Lower leg skin (tissue), 4 donors: ENCODE measurements around the gene PDX1. TPM values are rescaled to one million over a fixed set of nuclear protein-coding genes. Genes with fewer than 3 reads are reported as not detected.

ENCODE experiments used
- DNase-seq, 2 donors: peaks; one replicate each; pipeline ENCODE4 v3.0.0-alpha.2; 2019; ENCODE audit warnings: low spot score in 2 of 2
- H3K4me3 ChIP-seq: fragments of 200-600 bp; sonication (generic); 2 replicates; pipeline ENCODE4 v1.5.1; 2017; ENCODE audit warnings: mild to moderate bottlenecking, low read depth; ENCODE audit not compliant: poor library complexity, severe bottlenecking
- POLR2A ChIP-seq, 2 donors: fragments of 450-650 bp; IDR thresholded peaks; one replicate each; pipeline ENCODE4 v1.6.1; 2016 to 2017; ENCODE audit warnings: antibody characterized with exemption in 2 of 2, mild to moderate bottlenecking in 1 of 2, moderate library complexity in 1 of 2
- WGBS, 2 donors: methylation state at CpG; one replicate each; pipeline ENCODE4 v1.1.5; 2018; 5-methylcytosine and 5-hydroxymethylcytosine counted together
- intact Hi-C: fragments of 100-400 bp; cut with DNase I; formaldehyde crosslinking; loops from one replicate; pipeline ENCODE4 v1.15.0; 2023; ENCODE audit warnings: low total_unique reads
- total RNA-seq, 4 donors: library from RNA; depleted of rRNA; stranded (reverse); fragments of >200 nt; gene quantifications; one replicate each; pipeline ENCODE4 v1.1.0, GENCODE V29; 2016
- TF ChIP-seq, protein P1 (sequence below), 3 donors: fragments of 450-650 bp; IDR thresholded peaks; one replicate each; pipeline ENCODE4 v1.5.1; 2016; ENCODE audit warnings: antibody characterized with exemption in 3 of 3, mild to moderate bottlenecking in 3 of 3, moderate library complexity in 2 of 3

PDX1 gene
- total RNA-seq, 4 donors from 2014 or later = not detected

DNA sequence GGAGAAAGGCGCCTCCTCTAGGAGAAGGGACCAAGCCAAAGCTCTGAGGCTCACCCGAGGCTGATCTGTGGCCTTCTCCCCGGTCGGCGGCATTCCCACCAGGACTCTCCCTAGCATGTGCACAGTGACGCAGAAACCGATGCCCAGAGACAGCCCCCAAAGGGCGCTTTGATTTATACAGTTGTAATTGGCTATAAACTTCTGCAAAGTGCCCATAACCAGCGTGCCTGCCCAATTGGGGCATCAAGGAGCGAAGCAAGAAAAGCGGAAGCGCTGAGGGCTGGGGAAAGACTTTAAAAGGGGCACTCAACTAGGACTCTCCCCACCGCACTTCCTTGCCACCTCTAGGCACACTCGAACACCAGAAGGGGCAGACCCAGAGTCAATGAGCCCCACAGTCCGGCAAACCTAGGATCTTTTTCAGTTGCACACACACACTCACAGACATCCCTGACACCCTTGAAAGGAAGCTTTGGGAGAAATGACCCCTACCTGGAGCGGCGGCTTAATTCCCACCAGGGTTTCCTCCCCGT is 47.5 kb downstream of the PDX1 start:
- H3K4me3 ChIP-seq = no peak overlapping the region
- intact Hi-C loops = loop anchor here (10.0 kb wide), 1 partner anchor 1288 kb away; no protein-coding TSS in a partner anchor
- peak in 1 of 2 donors; percentile 68 for DNase-seq
- 5 to 7% methylated on average over 17 to 18 of the region's 18 CpGs for WGBS, 2 donors
- TF ChIP-seq POLR2A (IDR thresholded peaks at IDR 0.05) = no peak
- TF ChIP-seq, protein P1, sequence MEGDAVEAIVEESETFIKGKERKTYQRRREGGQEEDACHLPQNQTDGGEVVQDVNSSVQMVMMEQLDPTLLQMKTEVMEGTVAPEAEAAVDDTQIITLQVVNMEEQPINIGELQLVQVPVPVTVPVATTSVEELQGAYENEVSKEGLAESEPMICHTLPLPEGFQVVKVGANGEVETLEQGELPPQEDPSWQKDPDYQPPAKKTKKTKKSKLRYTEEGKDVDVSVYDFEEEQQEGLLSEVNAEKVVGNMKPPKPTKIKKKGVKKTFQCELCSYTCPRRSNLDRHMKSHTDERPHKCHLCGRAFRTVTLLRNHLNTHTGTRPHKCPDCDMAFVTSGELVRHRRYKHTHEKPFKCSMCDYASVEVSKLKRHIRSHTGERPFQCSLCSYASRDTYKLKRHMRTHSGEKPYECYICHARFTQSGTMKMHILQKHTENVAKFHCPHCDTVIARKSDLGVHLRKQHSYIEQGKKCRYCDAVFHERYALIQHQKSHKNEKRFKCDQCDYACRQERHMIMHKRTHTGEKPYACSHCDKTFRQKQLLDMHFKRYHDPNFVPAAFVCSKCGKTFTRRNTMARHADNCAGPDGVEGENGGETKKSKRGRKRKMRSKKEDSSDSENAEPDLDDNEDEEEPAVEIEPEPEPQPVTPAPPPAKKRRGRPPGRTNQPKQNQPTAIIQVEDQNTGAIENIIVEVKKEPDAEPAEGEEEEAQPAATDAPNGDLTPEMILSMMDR (IDR thresholded peaks at IDR 0.05) = no peak

DNA sequence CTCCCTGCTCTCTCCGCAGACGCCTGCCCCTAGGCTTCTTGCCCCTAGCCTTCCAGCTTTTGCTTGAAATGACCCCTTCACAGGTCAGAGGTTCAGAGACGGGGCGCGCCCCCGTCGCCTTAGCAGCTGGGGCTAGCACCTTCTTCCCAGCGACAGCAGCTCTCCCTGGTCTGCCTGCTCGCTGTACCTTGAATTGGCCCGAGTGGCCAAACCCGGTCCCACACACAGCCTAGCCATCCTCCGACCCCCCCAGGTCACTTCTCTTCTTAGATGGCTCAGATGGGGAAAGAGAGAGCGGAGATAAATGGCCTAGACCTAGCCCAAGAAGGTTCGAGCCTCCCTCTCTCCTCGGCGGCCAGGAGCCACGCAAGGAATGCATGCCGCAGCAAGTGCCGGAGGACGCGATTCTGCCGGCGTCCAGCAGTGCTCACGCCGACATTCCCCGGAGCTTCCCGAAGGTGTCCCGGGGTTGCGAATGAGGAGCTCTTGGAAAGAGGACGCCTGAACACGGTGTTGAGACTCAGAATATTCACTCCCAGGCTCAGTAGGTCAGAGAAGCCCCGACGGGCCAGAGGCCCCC is 48.0 kb downstream of the PDX1 start:
- intact Hi-C loops = loop anchor here (10.0 kb wide), 1 partner anchor 1287 kb away; no protein-coding TSS in a partner anchor
- WGBS, 2 donors = 3 to 4% methylated on average over 33 of the region's 33 CpGs
- DNase-seq = peak in 1 of 2 donors; percentile 43
- no peak overlapping the region for H3K4me3 ChIP-seq
- no peak for TF ChIP-seq POLR2A (IDR thresholded peaks at IDR 0.05)
- TF ChIP-seq, protein P1 (IDR thresholded peaks at IDR 0.05) = no peak

DNA sequence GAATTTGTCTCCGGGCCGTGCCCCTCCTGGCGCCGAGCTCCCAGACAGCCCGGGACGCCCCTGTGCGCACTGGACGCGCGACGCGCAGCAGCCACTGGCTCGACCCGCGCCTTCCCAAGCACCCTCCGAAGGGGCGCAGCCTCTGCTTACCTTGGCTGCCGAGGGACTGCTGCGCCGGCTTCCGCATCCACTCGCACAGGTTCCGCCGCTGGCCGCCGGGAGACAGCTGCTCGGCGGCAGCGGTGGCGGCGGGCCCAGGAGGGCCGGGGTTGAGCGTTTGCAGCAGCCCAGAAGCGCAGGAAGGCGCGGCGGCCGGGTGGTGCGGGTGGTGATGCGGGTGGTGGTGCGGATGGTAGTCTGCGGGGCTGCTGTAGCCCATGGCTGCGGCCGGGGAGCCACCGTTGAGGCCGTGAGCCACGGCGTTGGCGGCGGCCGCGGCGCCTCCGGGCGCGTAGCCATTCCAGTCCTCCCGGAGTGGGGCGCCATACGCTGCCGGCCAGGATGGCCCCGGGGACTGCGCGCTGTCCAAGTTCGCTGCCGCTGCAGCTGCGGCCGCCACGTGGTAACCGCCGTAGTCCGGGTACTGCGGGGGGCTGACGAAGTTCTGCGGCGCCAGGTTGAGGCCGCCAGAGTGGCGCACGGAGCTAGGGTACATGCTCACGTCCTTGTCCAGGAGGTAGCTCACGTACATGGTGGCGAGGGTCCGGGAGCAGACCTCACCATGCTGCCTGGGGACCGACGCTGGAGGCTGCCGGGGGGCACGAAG is 48.7 kb downstream of the PDX1 start:
- intact Hi-C loops = loop anchor here (10.0 kb wide), 1 partner anchor 1286 kb away; no protein-coding TSS in a partner anchor
- 0 to 1% methylated on average over 24 to 31 of the region's 86 CpGs for WGBS, 2 donors
- DNase-seq = peak in 1 of 2 donors; percentile 59
- TF ChIP-seq POLR2A (IDR thresholded peaks at IDR 0.05) = no peak
- TF ChIP-seq, protein P1 (IDR thresholded peaks at IDR 0.05) = no peak
- H3K4me3 ChIP-seq = no peak overlapping the region

DNA sequence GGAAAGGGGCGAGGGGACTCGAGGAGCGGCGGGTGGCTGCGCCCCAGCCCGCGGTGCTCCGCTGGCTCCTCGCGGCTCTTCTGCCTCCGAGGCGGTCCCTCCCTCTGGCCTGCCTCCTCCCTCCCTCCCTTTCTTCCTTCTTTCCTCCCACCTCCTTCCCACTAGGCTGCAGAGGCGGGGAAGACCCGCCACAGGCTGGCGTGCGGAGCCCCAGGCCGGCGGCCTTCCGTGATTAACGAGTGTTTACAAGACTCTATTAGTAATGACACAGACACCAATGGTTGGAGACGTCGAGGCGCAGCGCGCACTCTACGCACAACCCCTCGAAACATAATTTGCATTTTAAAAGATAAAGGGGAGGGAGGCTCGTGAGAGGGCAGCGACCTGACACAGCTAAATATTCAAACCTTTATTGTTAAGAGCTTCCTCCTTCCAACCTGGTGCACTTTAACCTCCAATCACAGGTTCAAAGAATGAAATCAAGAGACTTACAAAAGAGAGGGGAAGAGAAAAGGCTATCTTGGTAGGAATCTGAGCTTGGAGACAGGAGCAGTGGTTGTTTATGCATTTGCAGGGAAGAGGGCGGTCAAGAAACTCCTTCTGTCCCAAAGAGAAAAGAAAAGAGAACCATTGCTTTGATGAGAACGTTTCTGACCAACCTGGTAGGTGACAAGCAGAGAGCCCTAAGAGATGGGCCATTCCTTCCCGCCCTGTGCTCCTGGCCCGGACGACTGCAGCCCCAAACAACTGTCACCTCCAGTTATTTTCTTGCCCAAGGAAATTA is 49.5 kb downstream of the PDX1 start, which contains the start of gene CDX2:
Gene CDX2 (minus strand): TSS at position 234 of the 784 bp plus-strand sequence. CDS start 309 bp downstream, outside the sequence.
- peak in 1 of 2 donors; percentile 73 for DNase-seq
- TF ChIP-seq, protein P1 (IDR thresholded peaks at IDR 0.05) = no peak
- TF ChIP-seq POLR2A (IDR thresholded peaks at IDR 0.05) = no peak

DNA sequence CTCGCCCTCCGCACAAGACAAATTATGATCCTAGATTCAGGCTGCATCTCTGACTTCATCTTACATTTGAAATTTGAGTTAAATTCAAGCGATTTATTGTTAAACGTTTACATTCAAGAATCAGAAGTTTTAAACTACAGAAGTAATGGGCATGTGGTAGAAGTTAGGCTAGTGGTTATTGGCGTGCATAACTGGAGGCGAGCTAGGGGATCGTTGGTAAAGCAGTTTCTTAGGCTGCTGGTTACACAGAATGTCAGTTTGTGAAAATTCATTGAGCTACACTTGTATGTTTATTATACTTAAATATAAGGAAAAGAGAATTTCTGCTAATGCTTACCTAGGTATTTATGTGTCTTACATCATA is 50.0 kb downstream of the PDX1 start:
- intact Hi-C loops = loop anchor here (10.0 kb wide), 2 partner anchors 145 to 1285 kb away; no protein-coding TSS in a partner anchor
- 20 to 29% methylated on average over 7 of the region's 7 CpGs for WGBS, 2 donors
- TF ChIP-seq, protein P1 (IDR thresholded peaks at IDR 0.05) = no peak
- TF ChIP-seq POLR2A (IDR thresholded peaks at IDR 0.05) = no peak
- no peak for DNase-seq
- no peak overlapping the region for H3K4me3 ChIP-seq

More for the DNA sequence above, 49.5 kb downstream of the PDX1 start, which contains the start of gene CDX2:
- H3K4me3 ChIP-seq = no peak within 1 kb of the TSS
- 5% methylated on average over 33 to 34 of the region's 34 CpGs for WGBS, 2 donors
- intact Hi-C loops = loop anchor here (10.0 kb wide), 1 partner anchor 1286 kb away; no protein-coding TSS in a partner anchor
